GM18519 (cell line): ENCODE measurements around the gene PHF2.

Experiments
- ATAC-seq: cut with Tn5 transposase; IDR thresholded peaks from one replicate; pipeline ENCODE4 v1.9.1; 2021; ENCODE audit warnings: mild to moderate bottlenecking, moderate library complexity; ENCODE audit not compliant: unreplicated experiment, low FRiP score

The PHF2 gene

DNA sequence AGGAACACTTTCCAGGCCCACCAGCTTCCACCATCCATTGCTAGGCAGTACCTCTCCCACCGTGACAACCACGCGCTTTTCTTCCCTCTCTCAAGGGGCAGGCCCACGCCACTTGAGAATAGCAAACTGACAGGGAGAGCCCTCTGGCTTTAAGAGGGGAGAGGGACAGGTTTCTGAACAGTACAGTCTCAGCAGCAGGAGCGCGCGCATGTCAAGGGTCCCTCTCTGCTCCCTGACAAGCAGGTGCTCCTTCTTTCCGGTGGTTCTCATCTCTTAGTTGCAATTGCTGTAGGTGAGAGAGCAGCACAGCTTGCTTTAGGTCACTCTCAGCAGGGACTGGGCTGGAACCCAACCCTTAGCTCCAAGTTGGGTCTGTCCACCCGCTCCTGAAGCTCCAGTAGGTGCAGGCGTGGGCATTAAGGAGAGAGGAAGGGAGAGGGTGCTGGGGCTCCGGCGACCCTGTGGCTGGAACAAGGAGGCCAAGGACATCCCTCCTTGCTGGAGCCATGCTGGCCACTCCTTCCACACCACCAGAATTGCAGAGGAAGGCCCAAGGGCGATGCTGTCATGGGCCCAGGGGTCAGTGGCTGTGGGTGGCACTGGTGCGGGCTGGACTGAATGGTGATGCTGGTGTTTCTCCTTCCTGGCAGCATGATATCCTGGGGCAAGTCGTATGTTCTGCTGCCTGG is 9.0 kb upstream of the PHF2 start:
- no peak for ATAC-seq

DNA sequence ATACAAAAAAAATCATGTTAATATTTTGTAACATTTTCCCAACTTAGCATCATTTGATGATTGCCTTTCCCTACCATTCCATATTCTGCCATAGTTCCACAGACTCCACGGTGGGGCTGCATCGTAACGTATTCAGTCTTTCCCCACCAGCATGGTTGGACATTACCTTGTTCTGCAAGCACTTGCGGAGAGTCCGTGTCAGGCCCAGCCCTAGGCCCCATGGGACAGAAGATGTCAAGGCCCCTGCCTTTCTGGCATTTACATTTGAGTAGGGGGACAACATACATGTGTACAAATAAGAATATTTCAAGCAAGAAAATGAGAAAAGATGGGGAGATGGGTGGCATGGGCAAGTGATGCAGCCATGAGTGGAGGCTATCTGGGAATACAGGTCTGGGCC is 8.2 kb upstream of the PHF2 start:
- ATAC-seq, result no peak

DNA sequence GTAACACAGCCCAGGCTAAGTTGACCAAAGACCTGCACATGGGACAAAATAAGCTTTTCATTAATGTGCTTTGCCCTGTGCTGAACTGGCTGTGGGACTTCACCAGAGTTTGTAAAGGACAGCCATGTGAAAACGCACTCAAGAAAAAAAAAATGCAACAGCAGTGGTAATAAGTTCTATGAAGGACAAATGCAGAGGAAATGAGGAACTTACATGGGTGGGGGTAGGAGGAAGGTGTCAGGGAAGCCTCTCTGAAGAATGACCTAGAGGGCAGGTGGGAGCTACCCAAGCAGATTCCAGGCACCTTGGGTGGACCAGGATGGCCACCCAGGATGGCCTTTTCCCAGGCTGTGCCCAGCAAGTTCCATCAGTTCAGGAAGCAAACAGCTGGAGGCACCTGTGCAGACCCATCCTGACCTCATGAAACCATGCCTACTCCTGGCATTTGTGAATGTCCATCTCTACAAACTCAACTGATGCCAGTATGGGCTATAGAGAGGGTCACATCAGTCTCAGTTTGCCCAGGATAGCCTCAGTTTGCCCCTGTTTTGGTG is 6.7 kb upstream of the PHF2 start:
- no peak for ATAC-seq

DNA sequence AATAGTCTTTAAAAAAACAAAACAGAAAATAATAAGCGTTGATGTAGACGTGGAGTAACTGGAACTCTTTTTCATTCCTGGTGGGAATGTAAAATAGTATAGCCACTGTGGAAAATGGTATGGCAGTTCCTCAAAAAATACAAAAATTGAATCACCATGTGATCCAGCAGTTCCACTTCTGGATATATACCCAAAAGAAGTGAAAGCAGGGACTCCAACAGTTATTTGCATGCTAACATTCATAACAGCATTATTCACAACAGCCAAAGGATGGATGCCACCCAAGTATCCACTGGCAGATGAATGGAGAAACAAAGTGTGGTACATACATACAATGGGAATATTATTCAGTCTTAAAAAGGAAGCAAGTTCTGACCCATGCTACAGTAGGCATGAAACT is 4.2 kb upstream of the PHF2 start:
- ATAC-seq, result no peak

DNA sequence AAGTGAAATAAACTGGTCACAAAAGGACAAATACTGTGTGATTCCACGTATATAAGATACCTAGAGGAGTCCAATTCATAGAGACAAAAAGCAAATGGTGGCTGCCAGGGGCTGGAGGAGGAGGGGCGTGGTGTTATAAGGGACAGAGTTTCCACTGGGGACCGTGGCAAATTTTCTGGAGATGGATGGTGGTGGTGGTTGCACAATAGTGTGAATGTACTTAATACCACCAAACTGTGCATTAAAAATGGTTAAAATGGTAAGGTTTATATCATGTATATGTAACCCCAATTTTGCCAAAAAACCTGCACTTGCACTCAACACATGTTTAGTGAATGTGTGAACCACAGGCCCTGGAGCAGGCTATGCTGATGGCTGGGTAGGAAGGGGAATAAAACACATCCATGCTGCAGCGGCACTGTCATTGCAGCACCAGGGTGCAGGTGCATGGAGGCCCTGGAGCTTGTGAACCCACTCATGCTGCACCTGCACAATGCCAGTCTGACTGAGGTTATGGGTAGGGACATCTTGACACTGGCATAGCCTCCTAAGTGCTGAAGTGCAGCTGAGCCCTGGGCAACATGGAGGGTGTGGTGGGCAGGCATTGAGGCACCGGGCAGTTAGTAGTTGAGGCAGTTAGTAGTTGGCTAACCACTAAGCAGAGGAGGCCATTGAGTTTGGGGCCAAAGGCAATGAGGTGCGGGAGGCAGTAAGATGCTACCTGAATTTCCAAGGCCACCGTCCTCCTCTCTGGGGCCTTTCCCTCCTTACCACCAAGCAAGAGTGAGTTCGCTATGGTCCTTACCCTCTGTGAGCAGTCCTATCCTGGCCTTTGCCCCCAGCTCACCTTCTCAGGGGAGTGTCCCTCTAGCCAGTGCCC is 3.5 kb upstream of the PHF2 start:
- ATAC-seq, result no peak

DNA sequence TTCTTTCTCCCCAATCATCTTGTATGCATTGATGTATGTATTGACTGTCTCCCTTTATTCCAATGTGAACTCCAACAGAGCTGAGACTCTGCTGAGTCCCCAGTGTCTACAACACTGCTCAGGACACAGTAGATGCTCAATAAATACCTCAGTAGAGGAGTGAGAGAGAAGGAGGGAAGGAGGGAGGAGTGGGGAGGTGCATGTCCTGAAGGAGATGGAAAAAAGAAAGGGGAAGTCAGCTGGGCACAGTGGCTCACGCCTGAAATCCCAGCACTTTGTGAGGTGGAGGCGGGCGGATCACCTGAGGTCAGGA is 2.9 kb upstream of the PHF2 start:
- no peak for ATAC-seq

DNA sequence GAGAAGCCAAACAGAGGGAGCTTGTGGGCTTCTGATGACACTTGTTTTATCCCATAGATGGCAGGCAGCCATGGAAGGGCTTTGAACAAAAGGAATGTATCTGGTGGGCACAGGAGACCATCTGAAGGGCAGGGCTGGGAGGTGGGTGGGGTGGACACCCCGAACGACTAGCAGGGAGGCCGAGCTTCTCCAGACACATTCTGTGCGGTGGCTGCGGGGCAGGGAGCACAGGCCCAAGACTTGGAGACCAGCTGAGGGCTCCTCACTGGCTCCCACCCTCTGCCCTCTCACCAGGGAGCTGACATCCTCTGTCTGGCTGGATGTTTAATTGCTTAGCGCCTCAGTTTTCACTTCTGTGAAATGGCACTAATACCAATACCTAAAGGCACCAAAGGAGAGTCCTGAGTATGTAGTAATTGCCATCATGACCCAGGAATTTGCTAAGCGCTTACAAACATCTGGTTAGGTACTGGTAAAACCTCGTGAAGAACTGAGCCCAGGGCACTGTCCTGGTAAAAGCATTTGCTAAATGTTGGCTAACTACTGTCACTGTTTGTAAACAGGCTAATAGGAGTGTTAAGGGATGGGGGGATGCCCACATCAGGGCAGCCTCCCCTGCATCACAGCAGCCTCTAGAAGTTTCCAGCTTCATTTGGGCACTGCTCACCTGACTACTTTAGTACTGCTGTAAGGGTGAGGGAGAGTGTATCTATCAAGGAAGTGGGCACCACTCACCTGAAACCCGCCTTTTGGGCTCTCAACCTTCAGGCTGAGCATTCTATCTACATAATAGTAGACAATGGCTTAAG is 2.1 kb upstream of the PHF2 start:
- ATAC-seq, result no peak

DNA sequence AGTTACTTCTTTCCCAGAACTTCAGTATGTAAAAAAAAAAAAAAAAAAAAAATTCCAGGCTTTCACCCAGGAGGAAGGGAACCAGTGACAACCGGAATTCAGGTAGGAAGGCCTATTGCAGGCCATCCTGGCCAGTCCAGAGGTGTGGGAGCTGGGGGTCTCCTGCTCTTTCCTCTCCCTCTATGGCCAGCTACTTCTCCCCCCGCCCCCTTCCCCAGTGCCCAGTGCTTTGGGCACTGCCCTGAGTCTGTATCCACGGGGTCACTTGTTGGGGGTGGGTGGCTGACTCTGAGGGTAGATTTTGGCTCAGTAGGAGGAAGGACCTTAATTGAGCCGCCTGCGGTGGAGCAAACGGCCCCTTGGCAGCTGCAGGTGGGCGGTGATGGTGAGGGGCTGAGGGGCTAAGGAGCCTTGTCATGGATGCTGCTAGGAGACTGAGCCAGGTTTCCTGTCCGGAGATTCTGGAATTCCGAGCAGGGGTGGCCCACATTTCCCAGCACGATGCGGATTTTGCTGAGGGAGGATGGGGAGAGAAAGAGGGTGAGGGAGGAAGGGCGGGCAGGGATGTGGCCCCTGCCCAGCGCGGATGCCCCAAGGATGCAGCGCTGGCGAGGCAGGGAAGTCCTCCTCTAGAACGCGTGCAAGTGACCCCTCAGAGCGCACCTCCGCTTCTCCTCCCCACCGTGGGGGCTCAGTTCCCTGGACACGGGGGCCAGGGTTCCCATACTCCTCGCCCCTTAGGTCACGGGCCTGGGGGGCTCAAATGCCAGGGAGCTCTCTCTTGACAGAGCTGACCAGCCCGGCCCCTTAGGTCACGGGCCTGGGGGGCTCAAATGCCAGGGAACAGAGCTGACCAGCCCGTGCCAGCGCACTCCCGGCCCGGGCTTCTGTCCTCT is 1.2 kb upstream of the PHF2 start:
- ATAC-seq, result no peak

DNA sequence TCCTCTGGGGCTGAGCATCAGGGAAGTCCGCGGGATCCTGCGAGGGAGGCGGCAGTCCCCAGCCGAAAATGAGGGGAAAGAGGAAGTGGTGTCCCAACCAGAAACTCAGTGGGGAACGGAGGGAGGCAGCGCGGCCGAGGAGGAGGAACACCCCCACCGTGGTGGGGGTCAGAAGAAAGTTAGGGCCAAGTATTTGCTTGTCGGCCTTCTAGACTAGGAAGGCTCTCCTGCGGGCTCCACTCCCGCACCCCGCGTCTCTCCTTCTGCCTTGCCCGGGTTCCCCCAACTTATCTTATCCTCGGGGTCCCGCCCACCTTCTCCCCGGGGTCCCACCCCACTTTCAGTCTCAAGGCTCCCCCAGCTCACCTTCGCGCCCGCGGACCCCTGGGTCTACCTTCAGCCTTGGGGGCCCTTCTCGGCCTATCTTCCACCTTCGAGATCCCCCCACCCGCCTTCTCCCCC is 557 bp upstream of the PHF2 start:
- no peak for ATAC-seq

DNA sequence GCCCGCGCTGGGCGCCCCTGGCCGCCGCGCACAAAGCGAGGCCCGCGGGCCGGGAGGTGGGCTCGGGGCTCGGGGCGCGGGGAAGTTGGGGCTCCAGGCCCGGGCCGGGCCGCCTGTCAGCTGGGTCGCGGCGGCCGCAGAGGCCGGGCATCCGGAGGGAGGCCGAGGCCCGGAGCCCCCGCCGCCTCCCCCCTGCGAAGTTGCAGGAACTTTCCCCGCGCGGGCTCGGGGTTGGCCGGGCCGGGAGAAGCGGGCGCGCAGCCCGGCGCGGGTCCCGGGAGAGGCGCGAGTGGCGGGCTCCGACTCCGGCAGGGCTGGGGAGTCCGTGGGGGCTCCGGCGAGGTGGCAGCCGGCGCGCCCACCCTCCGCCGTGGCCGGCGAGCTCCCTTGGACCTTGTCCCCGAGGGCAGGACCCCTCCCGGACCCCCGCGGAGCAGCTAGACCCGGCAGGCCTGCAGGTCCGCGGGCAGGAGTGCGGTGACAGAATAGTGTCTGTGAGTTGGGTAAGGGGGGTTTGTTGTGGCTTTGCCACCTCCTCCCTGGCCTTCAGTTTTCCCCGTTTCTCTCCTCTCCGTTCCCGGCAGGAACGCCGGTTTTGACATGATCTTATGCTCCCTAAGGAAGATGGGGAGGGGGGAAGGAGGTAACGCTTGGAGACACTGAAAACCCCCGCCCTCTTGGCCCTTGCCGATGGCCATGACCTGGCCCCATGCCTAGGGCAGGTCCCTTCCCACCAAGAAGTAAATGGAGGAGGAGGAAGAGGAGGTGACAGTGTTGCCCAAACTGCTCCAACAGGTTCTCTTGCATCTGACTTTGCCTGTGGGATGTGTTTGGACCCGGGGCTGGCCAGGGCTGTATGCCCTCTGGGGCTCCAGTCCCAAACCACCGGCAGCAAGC is 942 bp downstream of the PHF2 start:
- no peak for ATAC-seq

DNA sequence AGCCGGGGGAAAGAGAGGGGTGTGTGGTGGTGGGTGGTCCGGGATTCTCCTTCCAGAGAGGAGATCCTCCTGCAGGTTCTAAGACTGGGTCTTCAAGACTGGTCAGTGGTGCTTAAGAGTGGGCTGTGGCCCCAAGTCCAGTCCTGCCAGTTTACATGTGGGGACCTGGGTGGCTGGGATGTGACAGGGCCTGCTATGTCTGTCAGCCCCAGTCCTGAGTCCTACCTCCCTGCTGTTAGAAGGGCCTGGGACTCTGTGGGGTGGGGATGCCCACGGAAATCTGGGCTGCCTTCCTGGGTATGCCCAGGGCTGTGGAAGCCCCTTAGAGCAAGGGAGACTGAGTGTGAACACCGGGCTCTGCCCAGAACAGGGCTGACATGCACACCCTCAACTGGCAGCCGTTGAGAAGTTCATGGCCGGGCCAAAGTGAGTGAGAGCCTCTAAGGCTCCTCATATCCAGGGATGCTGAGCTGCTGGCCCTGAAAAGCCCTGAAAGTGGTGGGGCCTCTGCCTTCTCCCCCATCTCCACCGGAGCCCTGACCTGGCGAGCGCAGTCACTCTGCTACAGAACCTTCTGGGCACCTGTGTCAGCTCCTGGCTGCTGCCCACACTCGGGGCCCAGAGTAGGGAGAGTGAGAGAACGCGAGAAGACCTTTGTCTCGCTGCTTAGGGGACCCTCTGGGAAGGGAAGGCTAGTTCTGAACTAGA is 1.7 kb downstream of the PHF2 start:
- no peak for ATAC-seq

DNA sequence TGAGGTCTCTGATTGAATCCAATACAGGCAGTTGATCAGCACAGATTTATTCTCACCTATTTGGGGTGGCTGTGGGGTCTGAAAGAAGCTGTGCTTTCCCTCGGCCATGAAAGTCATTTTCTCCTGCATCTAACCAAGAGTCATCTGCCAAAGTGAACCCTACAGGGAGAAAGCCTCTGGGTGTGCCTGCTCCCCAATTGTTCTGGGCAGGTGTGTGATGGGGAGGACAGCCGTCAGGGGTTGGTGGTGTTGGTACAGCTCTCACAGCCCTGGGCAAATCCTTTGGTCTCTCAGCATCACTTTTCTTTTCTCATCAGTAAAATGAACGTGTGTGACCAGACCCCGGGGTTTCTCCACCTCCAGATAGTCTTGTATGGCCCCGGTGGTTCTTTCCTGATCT is 2.5 kb downstream of the PHF2 start:
- ATAC-seq, result no peak

DNA sequence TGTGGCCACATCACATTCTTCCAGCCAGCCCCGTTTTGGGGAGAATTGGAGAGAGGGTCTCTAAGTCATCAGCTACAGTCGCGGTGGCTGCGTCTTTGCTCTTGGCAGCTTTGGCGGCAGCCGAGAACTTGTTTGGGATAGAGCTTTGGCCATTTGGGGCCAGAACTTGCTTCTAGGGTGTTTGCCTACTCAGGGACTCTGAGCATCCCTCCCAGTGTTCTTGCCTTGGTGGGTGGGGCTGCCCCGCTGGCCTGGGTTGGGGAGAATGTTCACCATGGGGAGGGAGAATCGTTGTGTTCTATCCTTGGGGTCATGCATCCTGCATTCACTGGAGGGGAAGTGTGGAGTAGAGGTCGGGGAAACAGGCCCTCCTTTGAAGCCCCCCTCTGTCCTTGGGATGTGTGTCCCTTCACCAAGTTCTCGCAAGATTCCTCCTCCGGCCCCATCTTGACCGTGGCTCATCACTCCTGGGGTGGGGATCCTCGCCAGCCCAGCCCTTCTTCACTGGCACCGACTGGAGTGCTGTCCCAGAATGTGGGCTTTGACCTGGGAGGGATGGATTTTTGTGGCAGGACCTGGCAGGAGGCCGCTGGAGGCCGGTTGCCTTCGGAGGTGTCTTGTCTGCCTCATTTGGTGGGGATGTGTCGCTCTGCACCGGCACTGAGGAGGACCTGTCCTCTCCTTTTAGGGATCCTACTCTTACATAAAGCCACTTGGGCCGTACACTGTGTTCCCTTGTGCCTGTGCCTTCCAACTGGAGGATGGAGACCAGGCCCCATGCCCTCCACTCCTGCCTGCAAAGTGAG is 3.5 kb downstream of the PHF2 start:
- no peak for ATAC-seq

DNA sequence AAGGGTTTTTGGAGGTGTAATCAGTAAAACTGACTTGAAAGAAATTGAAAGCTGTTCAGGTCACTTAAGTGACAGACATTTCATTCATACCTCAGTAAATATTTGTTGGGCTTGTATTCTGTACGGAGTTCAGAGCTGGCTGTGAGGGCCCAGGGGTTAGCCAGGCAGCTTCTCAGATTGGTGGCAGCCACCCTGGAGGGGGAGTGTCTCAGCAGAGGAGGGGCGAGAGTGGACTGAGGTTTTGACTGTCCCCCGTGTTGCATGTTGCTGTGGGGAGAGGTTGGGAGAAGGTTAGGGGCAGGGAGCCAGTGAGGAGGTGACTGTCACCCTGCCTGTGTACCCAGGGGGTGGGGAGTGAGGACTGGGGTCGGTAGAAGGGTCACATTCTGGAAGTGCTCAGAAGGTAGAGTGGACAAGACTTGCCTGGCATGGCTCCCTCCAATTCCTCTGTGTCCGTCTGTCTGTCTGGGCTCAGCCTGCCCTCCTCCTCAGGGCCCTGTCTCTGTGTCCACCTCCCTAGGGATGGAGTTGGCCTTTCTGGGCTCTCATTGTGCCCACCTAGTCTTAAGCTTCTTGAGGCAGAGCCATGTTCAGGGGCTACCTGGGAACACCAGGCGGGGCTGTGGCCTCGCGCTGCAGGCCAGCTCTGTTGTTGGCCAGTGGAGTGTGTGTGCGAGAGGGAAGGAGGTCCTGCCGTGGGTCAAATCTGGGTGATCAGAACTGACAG is 4.4 kb downstream of the PHF2 start:
- ATAC-seq, result no peak

DNA sequence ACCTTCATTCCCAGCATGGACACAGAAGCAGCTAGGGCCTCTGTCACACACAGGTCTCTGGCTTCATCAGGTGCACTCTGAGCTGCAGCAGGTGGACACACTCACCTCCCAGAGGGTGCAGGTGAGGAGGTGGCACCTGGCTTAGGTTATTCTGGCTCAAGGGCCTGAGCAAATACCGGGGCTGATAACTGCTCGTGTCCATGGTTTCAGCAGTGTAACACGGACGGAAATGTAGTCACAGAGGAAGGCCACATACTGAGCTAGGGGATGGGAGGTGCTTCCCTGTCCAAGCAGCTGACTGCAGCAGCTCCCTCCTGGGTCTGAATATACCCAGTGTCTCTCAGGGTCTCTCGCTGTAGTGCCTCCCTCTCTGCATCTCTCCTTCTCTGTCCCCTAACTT is 5.7 kb downstream of the PHF2 start:
- ATAC-seq, result no peak

DNA sequence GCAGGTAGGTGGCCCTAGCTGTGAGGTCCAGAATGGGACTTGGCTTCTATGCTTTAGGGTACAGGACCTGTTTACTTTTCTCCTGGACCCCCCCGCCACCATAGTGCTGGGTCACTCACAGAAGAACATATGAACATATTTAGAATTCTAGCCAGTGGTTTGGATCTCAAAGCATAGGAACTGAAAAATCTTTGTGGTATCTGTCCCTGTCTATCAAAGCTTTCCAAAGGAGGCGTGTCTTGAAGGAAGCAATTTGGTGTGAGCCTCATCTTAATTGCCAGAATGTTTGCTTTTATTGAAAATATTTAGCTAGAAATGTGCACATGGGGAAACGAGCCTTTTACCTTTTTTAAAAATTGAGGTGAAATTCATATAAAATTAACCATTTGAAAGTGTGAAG is 6.2 kb downstream of the PHF2 start:
- ATAC-seq, result no peak

DNA sequence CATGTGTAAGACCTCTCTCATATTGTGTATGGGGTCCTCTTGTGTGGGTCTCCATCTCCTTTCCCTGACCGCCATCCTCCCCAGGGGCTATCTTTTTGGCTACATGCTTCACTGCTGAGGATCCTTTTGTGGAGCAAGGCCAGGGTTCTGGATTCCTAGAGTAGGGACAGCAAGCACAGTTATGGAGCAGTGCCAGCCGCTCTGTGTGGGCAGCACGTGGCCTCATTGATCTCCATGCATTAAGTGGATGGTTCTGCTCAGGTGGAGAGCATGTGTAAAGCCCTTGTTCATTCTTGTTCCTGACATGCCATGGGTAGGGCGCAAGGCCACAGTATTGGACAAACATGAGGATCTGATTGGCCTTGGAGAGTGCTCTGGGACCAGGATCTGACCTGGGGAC is 8.9 kb downstream of the PHF2 start:
- no peak for ATAC-seq
